Measurements from ENCODE around the gene SYPL1. TPM values are rescaled to one million over a fixed set of nuclear protein-coding genes. Genes with fewer than 3 reads are reported as not detected.

SYPL1 gene
- total and polyA plus RNA-seq, 9 of the 15 experiments (the other 6 are each of a cell fraction or from before 2014, with no cell fraction given) = 23.8 to 214 (median 70.2) TPM

GRCh38 chr7:106112118-106112971 is at the start of gene SYPL1 (continued):
- TF ChIP-seq ILF3 (IDR thresholded peaks at IDR 0.05; ENCODE audit: borderline replicate concordance) (peak; percentile 90; the same call in 1 of the 2 replicates), ZNF165 (CRISPR knock-in tag; IDR thresholded peaks at IDR 0.05; ENCODE audit: borderline replicate concordance) (0 out of 2 replicates have a peak, but pooled peaks have one; percentile 56), ZNF217 (CRISPR knock-in tag; IDR thresholded peaks at IDR 0.05) (no peak), ZBTB11 (CRISPR knock-in tag; IDR thresholded peaks at IDR 0.05) (peak in 2 of 3 experiments; percentile 3 to 73; a peak in 1 of 6 replicates), POLR2A (conservative IDR thresholded peaks at IDR 0.05) (peak; percentile 86), ZNF766 (CRISPR knock-in tag; conservative IDR thresholded peaks at IDR 0.05) (no peak), XRCC3 (IDR thresholded peaks at IDR 0.05) (no peak), RCOR1 (IDR thresholded peaks at IDR 0.05; ENCODE audit: borderline replicate concordance in 1 of 2, low read depth in 2 of 2, low read length in 2 of 2) (0 out of 4 replicates have a peak, but pooled peaks of 1 of the 2 experiments have one; percentile 10), CREB5 (CRISPR knock-in tag; IDR thresholded peaks at IDR 0.05) (no peak), MAFG (tag; conservative IDR thresholded peaks at IDR 0.05) (no peak), DPF2 (IDR thresholded peaks at IDR 0.05) (no peak; the same call in none of the 2 replicates)

All from K562 (cell line).